Esophagus muscularis mucosa (tissue), 4 donors: ENCODE results near the gene ZMIZ1. TPM values are rescaled to one million over a fixed set of nuclear protein-coding genes. Genes with fewer than 3 reads are reported as not detected.
A peak's percentile ranks its signal among the peaks of the same experiment; 100 is the strongest.

Source experiments
- DNase-seq: peaks from one replicate; pipeline ENCODE4 v3.0.0-alpha.2; 2017; ENCODE audit errors: extremely low spot score
- H3K27ac ChIP-seq, 4 donors: fragments of 200-600 bp; sonication (generic); replicated peaks in 1 of 4; 1 replicate in 3 of 4; 2 replicates in 1 of 4; pipeline ENCODE4 v1.5.1; 2016 to 2019; ENCODE audit warnings: mild to moderate bottlenecking in 1 of 4
- H3K27me3 ChIP-seq, 4 donors: fragments of 200-600 bp; sonication (generic); one replicate each; pipeline versions ENCODE4 v1.5.1 to v1.6.0; 2016 to 2019
- H3K36me3 ChIP-seq, 4 donors: fragments of 200-600 bp; sonication (generic); one replicate each; pipeline ENCODE4 v1.5.1; 2016 to 2019
- H3K4me1 ChIP-seq, 4 donors: fragments of 200-600 bp; sonication (generic); one replicate each; pipeline ENCODE4 v1.5.1; 2016 to 2019
- H3K4me3 ChIP-seq, 4 donors: fragments of 200-600 bp; sonication (generic); 1 replicate in 2 of 4; 2 replicates in 2 of 4; pipeline ENCODE4 v1.5.1; 2016 to 2019; ENCODE audit warnings: mild to moderate bottlenecking in 4 of 4, moderate library complexity in 1 of 4
- H3K9me3 ChIP-seq, 4 donors: fragments of 200-600 bp; sonication (generic); 1 replicate in 3 of 4; 2 replicates in 1 of 4; pipeline ENCODE4 v1.5.1; 2016 to 2019
- EP300 ChIP-seq: sonication (generic); formaldehyde crosslinking; IDR thresholded peaks from one replicate; pipeline ENCODE4 v1.6.1; 2017; ENCODE audit warnings: antibody characterized with exemption
- POLR2A ChIP-seq: fragments of 450-650 bp; IDR thresholded peaks from one replicate; pipeline ENCODE4 v1.6.1; 2017; ENCODE audit warnings: antibody characterized with exemption, moderate library complexity, mild to moderate bottlenecking, low read depth
- POLR2AphosphoS5 ChIP-seq, 2 donors: sonication (generic); formaldehyde crosslinking; IDR thresholded peaks; one replicate each; pipeline ENCODE4 v1.6.1; 2017; ENCODE audit warnings: antibody characterized with exemption in 2 of 2
- WGBS: methylation state at CpG from one replicate; pipeline ENCODE4 v1.1.5; 2018; 5-methylcytosine and 5-hydroxymethylcytosine counted together
- intact Hi-C: fragments of 100-400 bp; cut with DNase I; formaldehyde crosslinking; loops from one replicate; pipeline ENCODE4 v1.15.1; 2023
- total RNA-seq, 4 donors: library from RNA; depleted of rRNA; stranded (reverse); fragments of >200 nt; gene quantifications; one replicate each; pipeline versions ENCODE4 v1.1.0 to v1.2.1, GENCODE V29; 2016
- TF ChIP-seq, protein P1 (sequence below), 3 experiments: fragments of 200-600 bp in 2 of 3; fragments of 450-650 bp in 1 of 3; sonication (generic) in 2 of 3; IDR thresholded peaks; one replicate each; pipeline ENCODE4 v1.5.1; 2017 to 2019; ENCODE audit warnings: antibody characterized with exemption in 3 of 3, mild to moderate bottlenecking in 2 of 3, moderate library complexity in 1 of 3

ZMIZ1 gene
- total RNA-seq, 4 donors from 2014 or later, result 48.7 to 87.2 (median 66.0) TPM

DNA sequence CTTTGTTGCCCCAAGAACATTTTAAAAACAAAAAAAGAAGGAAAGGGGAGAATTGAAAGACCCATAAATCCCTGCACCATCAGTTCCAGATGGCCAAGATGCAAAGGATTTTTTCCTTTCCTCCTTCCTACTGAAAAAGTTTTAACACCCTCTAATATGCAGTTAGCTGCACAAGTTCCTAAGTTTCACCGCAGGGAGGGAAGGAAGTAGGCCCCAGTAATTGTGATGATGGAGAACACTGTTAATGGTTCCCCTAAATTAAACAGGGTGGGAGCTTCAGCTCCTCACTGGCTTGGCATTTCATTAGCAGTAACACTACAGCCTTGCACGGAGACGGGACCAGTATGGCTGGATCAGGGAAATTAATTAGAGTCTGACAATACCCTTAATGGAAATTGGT lies 214.8 kb downstream of the ZMIZ1 start:
- H3K27me3 ChIP-seq, result no peaks in the 10 kb centered on the region
- no peak for DNase-seq
- TF ChIP-seq POLR2A, result no peak
- TF ChIP-seq POLR2AphosphoS5 (IDR thresholded peaks at IDR 0.05), result no peak
- TF ChIP-seq EP300, result no peak
- TF ChIP-seq, protein P1, sequence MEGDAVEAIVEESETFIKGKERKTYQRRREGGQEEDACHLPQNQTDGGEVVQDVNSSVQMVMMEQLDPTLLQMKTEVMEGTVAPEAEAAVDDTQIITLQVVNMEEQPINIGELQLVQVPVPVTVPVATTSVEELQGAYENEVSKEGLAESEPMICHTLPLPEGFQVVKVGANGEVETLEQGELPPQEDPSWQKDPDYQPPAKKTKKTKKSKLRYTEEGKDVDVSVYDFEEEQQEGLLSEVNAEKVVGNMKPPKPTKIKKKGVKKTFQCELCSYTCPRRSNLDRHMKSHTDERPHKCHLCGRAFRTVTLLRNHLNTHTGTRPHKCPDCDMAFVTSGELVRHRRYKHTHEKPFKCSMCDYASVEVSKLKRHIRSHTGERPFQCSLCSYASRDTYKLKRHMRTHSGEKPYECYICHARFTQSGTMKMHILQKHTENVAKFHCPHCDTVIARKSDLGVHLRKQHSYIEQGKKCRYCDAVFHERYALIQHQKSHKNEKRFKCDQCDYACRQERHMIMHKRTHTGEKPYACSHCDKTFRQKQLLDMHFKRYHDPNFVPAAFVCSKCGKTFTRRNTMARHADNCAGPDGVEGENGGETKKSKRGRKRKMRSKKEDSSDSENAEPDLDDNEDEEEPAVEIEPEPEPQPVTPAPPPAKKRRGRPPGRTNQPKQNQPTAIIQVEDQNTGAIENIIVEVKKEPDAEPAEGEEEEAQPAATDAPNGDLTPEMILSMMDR (IDR thresholded peaks at IDR 0.05), result no peak
- no peak overlapping the region for H3K27ac ChIP-seq
- no peak overlapping the region for H3K4me3 ChIP-seq
- no peaks in the 10 kb centered on the region for H3K9me3 ChIP-seq
- H3K4me1 ChIP-seq, result peaks cover 29 to 51% (median 48%) of the 10 kb centered on the region in 4 donors
- 95% methylated on average over 3 of the region's 3 CpGs for WGBS
- peaks cover 0 to 90% (median 68%) of the 10 kb centered on the region in 4 donors for H3K36me3 ChIP-seq
- intact Hi-C loops, result no loop called here

DNA sequence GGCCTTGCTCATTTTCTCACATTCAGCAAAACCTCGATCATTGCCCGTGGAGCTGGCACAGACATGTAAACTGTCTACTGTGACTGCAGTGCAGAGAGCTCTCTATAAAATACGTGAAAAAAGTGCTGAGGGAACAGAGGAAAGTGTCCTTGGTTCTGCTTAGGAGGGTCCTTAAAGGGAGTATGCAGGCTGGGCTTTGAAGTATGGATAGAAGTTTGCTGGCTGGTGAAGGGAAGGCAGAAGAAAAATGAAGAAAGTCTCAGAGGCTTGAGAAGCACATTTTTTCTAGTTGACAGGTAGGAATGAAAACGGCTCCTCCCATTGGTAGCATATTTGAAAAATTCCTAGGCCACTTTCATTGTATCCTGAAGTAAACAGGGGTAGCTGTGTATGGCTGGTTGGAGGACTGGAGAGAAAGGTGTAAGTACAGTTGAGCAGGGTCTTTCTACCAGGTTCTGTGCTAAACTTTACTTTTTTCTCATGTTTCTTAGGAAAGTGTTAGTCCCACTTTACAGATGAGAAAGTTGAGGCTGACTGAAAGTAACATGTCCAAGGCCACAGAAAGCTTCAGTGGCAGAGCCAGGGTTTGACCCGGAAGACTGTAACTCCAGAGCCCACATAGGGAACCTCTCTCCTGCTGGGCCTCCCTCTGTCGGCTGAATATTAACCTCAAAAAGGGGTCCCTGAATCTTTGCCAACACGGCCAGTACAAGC lies 215.5 kb downstream of the ZMIZ1 start:
- no peak for TF ChIP-seq POLR2A
- no peak for TF ChIP-seq EP300
- TF ChIP-seq, protein P1 (IDR thresholded peaks at IDR 0.05), result no peak
- TF ChIP-seq POLR2AphosphoS5 (IDR thresholded peaks at IDR 0.05), result no peak
- no peak overlapping the region for H3K27ac ChIP-seq
- no peaks in the 10 kb centered on the region for H3K9me3 ChIP-seq
- H3K27me3 ChIP-seq, result no peaks in the 10 kb centered on the region
- H3K4me1 ChIP-seq, result peaks cover 29 to 52% (median 48%) of the 10 kb centered on the region in 4 donors
- peaks cover 0 to 91% (median 65%) of the 10 kb centered on the region in 4 donors for H3K36me3 ChIP-seq
- intact Hi-C loops, result no loop called here
- 76% methylated on average over 7 of the region's 7 CpGs for WGBS
- DNase-seq, result no peak
- H3K4me3 ChIP-seq, result no peak overlapping the region

DNA sequence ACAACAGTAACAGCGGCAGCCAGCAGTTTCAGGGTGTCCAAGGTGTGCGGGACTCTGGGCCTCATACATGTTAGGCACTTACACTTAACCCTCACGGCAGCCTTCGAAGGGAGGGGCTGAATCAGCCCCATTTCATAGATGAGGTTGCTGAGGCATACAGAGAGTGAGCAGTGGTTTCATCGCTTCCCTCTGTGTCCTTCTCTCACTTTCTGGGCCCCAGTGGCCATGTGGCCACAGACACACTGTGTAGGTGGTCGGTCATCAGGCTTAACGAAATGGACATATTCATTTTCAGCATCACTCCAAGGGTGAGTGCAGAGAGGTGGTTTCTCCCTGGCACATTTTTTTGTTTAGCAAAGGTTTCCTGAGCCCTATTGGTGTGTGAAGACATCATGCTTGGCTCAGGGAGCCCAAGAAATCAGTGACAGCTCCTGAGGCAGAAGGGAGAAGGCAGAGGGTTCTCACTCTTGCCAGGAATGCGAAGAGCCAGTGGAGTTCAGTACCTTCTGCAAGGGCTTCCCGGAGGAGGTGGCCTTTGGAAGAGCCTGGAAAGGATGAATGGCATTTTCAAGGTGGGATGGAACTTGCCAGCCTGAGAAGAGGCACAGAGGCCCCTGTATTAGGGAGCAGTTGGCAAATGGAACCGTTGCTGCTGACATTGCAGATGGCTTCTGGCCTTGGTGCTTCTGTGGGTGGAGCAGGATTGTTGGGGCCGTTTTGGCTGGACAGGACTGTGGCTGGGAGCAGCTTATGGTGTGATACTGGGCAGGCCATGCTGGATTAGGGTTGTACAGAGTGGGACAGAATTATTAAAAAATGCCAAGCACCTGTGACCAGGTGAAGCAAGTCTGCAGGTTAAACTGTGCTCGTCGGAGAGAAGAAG lies 216.8 kb downstream of the ZMIZ1 start:
- peaks cover 29 to 52% (median 48%) of the 10 kb centered on the region in 4 donors for H3K4me1 ChIP-seq
- H3K9me3 ChIP-seq, result no peaks in the 10 kb centered on the region
- H3K4me3 ChIP-seq, result no peak overlapping the region
- no peaks in the 10 kb centered on the region for H3K27me3 ChIP-seq
- 71% methylated on average over 13 of the region's 13 CpGs for WGBS
- H3K27ac ChIP-seq, result peak overlapping the region; percentile 25 to 66 (median 42)
- peaks cover 0 to 91% (median 66%) of the 10 kb centered on the region in 4 donors for H3K36me3 ChIP-seq
- TF ChIP-seq, protein P1 (IDR thresholded peaks at IDR 0.05), result no peak
- TF ChIP-seq EP300 (no peak), POLR2A (no peak), POLR2AphosphoS5 (IDR thresholded peaks at IDR 0.05) (no peak)
- no peak for DNase-seq
- intact Hi-C loops, result no loop called here

DNA sequence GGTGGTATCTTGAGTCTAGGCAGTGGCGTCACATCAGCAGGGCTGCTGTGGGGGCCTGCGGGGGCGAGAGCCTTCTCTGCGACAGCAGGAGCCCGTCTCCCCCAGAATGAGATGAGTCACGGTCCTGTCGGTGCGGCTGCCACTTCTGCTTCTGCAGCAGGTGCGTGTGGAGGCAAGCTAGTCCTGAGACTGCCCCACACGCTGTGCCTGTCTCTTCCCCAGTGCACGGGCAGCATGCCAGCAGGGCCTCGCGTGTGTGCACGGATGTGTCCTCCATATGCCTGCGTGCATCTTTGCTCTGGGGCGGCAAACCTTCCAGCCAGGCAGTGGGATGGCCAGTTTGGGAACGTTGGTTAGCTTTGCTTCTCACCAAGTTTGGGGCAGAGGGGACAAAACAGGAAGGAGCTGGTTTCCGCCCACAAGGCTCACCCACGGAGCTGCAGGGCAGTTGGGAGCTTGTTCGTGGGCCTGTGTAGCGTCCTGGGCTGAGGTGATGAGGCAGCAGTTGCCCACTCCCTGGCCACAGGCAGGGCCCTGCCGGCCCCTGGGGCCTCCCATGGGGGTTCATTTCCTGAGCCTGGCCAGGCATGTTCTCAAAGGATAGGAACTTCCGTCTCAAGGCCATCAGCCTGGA lies 217.7 kb downstream of the ZMIZ1 start:
- no peaks in the 10 kb centered on the region for H3K27me3 ChIP-seq
- peak in 1 of 2 donors; percentile 14 for TF ChIP-seq POLR2AphosphoS5 (IDR thresholded peaks at IDR 0.05)
- TF ChIP-seq EP300, result no peak
- 55% methylated on average over 5 of the region's 23 CpGs for WGBS

More for the DNA sequence above, 217.7 kb downstream of the ZMIZ1 start:
- Histone ChIP-seq H3K27ac (peak overlapping the region; percentile 34 to 66 (median 42)), H3K4me3 (no peak overlapping the region), H3K36me3 (peaks cover 3 to 91% (median 69%) of the 10 kb centered on the region in 4 donors), H3K9me3 (no peaks in the 10 kb centered on the region), H3K4me1 (peaks cover 29 to 52% (median 48%) of the 10 kb centered on the region in 4 donors)
- intact Hi-C loops, result no loop called here
- DNase-seq, result peak; percentile 94
